GM12878 (cell line): Measurements from ENCODE around the gene KLK13. TPM values are rescaled to one million over a fixed set of nuclear protein-coding genes. Genes with fewer than 3 reads are reported as not detected.

Experiments used
- ATAC-seq: fragments of 200-7000 bp; cut with Tn5 transposase; 3 replicates; pipeline ENCODE4 v1.9.1; 2020; ENCODE audit warnings: mild to moderate bottlenecking, moderate library complexity
- BruUV-seq: library from RNA; stranded (reverse); fragments of 400-500 nt; replicated peaks from 2 replicates; lab custom pipeline; 2021; lab: Mats Ljungman, UMichigan
- CTCF ChIA-PET: fragments of 300-600 bp; sonication (Branson Sonifier 250); formaldehyde crosslinking; extraction: SDS; loops from one replicate; lab custom pipeline; 2021; ENCODE audit warnings: inconsistent platforms; lab: Yijun Ruan, JAX
- POLR2A ChIA-PET: fragments of 350-600 bp; formaldehyde crosslinking; extraction: SDS; loops from one replicate; lab custom pipeline; 2021; ENCODE audit warnings: inconsistent platforms; lab: Charles Lee
- RAD21 ChIA-PET: fragments of 300-600 bp; sonication (Branson Sonifier 250); formaldehyde crosslinking; loops from one replicate; lab custom pipeline; 2023; ENCODE audit warnings: antibody characterized with exemption; ENCODE audit not compliant: unreplicated experiment; lab: Charles Lee
- SMC1A ChIA-PET: fragments of 300-600 bp; sonication (Branson Sonifier 250); formaldehyde crosslinking; loops from one replicate; lab custom pipeline; 2023; ENCODE audit not compliant: unreplicated experiment, uncharacterized antibody; lab: Charles Lee
- DNase-seq: peaks from one replicate; pipeline ENCODE4 v3.0.0-alpha.2; 2011; ENCODE audit warnings: low read depth, low spot score
- FAIRE-seq: peaks from 3 replicates; lab custom pipeline; 2011; peaks lifted over from hg19 to GRCh38; lab: Jason Lieb, UNC
- H2AFZ ChIP-seq: 2 replicates; pipeline ENCODE4 v1.6.0; 2011; ENCODE audit warnings: low read depth, low read length, control low read depth; ENCODE audit not compliant: control insufficient read depth
- H3K27ac ChIP-seq: 2 replicates; pipeline ENCODE4 v1.5.1; 2011; ENCODE audit warnings: control low read depth; ENCODE audit not compliant: control insufficient read depth, insufficient read depth
- H3K27me3 ChIP-seq, 2 experiments: replicated peaks in 1 of 2; 2 replicates each; pipeline versions ENCODE4 v1.6.0 to v1.6.1; 2011; ENCODE audit warnings: low read length in 1 of 2; ENCODE audit not compliant: control insufficient read depth in 2 of 2, insufficient read depth in 2 of 2
- H3K36me3 ChIP-seq, 2 experiments: 2 replicates each; pipeline ENCODE4 v1.5.1; 2011; ENCODE audit warnings: low read length in 1 of 2; ENCODE audit not compliant: control insufficient read depth in 2 of 2, insufficient read depth in 2 of 2
- H3K4me1 ChIP-seq: 2 replicates; pipeline ENCODE4 v1.6.1; 2011; ENCODE audit warnings: mild to moderate bottlenecking, low read length, moderate library complexity, mixed read lengths; ENCODE audit not compliant: control insufficient read depth, insufficient read depth
- H3K4me2 ChIP-seq: 2 replicates; pipeline ENCODE4 v1.6.0; 2011; ENCODE audit warnings: control low read depth; ENCODE audit not compliant: control insufficient read depth, insufficient read depth
- H3K4me3 ChIP-seq: fragments of 200-600 bp; sonication (generic); 2 replicates; pipeline ENCODE4 v1.5.1; 2016
- H3K79me2 ChIP-seq: 2 replicates; pipeline ENCODE4 v1.6.0; 2011; ENCODE audit warnings: low read length; ENCODE audit not compliant: control insufficient read depth, insufficient read depth
- H3K9ac ChIP-seq: 2 replicates; pipeline ENCODE4 v1.8.0; 2011; ENCODE audit warnings: low read length, control low read depth, mixed read lengths; ENCODE audit not compliant: control insufficient read depth, insufficient read depth
- H3K9me3 ChIP-seq: replicated peaks from 3 replicates; pipeline ENCODE4 v1.5.1; 2011; ENCODE audit warnings: mild to moderate bottlenecking, low read length; ENCODE audit not compliant: control insufficient read depth, insufficient read depth
- H4K20me1 ChIP-seq: 2 replicates; pipeline ENCODE4 v1.6.0; 2011; ENCODE audit not compliant: control insufficient read depth, insufficient read depth
- BRCA1 ChIP-seq: IDR thresholded peaks from 2 replicates; pipeline ENCODE4 v1.6.1; 2011; ENCODE audit warnings: low read depth, low read length, improper control_type of control experiment
- CBFB ChIP-seq: IDR thresholded peaks from 2 replicates; pipeline ENCODE4 v1.6.1; 2016; ENCODE audit warnings: antibody characterized with exemption, low read depth
- ETV6 ChIP-seq, 2 experiments: fragments of 450-650 bp in 1 of 2; IDR thresholded peaks in 1 of 2; conservative IDR thresholded peaks in 1 of 2; 2 replicates each; pipeline ENCODE4 v1.6.1; 2014; ENCODE audit warnings: antibody characterized with exemption in 1 of 2, borderline replicate concordance in 1 of 2, low read depth in 1 of 2, mild to moderate bottlenecking in 1 of 2, moderate library complexity in 1 of 2
- IRF4 ChIP-seq: IDR thresholded peaks from 2 replicates; pipeline ENCODE4 v1.6.1; 2011; ENCODE audit warnings: low read depth, low read length
- JUND ChIP-seq: IDR thresholded peaks from 2 replicates; pipeline ENCODE4 v1.6.1; 2012; ENCODE audit warnings: low read depth, mild to moderate bottlenecking, low read length, improper control_type of control experiment, moderate library complexity
- KAT2A ChIP-seq: conservative IDR thresholded peaks from 2 replicates; pipeline ENCODE4 v1.6.1; 2011; ENCODE audit warnings: low read depth, low read length; ENCODE audit not compliant: control insufficient read depth
- NFXL1 ChIP-seq: fragments of 450-650 bp; IDR thresholded peaks from 2 replicates; pipeline ENCODE4 v1.6.1; 2017; ENCODE audit warnings: antibody characterized with exemption, mild to moderate bottlenecking, borderline replicate concordance
- PKNOX1 ChIP-seq: fragments of 450-650 bp; IDR thresholded peaks from 2 replicates; pipeline ENCODE4 v1.6.1; 2016; ENCODE audit warnings: mild to moderate bottlenecking
- SP1 ChIP-seq: IDR thresholded peaks from one replicate; pipeline ENCODE4 v1.6.1; 2011; ENCODE audit warnings: low read depth, low read length
- SPI1 ChIP-seq: IDR thresholded peaks from 2 replicates; pipeline ENCODE4 v1.6.1; 2011; ENCODE audit warnings: low read depth, mild to moderate bottlenecking, low read length, moderate library complexity, borderline replicate concordance; ENCODE audit not compliant: insufficient read depth
- TCF7 ChIP-seq: IDR thresholded peaks from 2 replicates; pipeline ENCODE4 v1.6.1; 2014; ENCODE audit warnings: antibody characterized with exemption, borderline replicate concordance
- USF1 ChIP-seq: IDR thresholded peaks from 2 replicates; pipeline ENCODE4 v1.6.1; 2011; ENCODE audit warnings: borderline replicate concordance, low read depth, mild to moderate bottlenecking, moderate library complexity, mixed read lengths, low read length; ENCODE audit not compliant: insufficient read depth; ENCODE audit errors: extremely low read length
- ZBTB33 ChIP-seq: fragments of 450-650 bp; IDR thresholded peaks from 2 replicates; pipeline ENCODE4 v1.6.1; 2017; ENCODE audit warnings: mild to moderate bottlenecking
- ZNF207 ChIP-seq: fragments of 450-650 bp; IDR thresholded peaks from 2 replicates; pipeline ENCODE4 v1.6.1; 2014; ENCODE audit warnings: antibody characterized with exemption, mild to moderate bottlenecking, borderline replicate concordance
- ZNF217 ChIP-seq: fragments of 450-650 bp; IDR thresholded peaks from 2 replicates; pipeline ENCODE4 v1.6.1; 2017; ENCODE audit warnings: antibody characterized with exemption, mild to moderate bottlenecking
- WGBS: methylation state at CpG from one replicate; pipeline ENCODE4 v1.1.6; 2016; ENCODE audit warnings: low lambda C conversion rate; ENCODE audit not compliant: insufficient replicate concordance, insufficient coverage; ENCODE audit errors: missing lambda C conversion rate; 5-methylcytosine and 5-hydroxymethylcytosine counted together
- in situ Hi-C: fragments of 300-500 bp; cut with MboI; formaldehyde crosslinking; loops from 9 replicates; pipeline ENCODE4 v1.14.3; 2018; ENCODE audit warnings: mixed read lengths
- intact Hi-C: fragments of 100-400 bp; cut with micrococcal nuclease; formaldehyde crosslinking; loops from one replicate; pipeline ENCODE4 v1.14.2; 2022; ENCODE audit not compliant: unreplicated experiment
- polyA plus RNA-seq, 11 experiments: library from polyadenylated mRNA; depleted of rRNA in 4 of 11; unstranded in 6 of 11; stranded (reverse) in 5 of 11; fragments of >200 nt; fragmentation: Nextera tagmentation in 4 of 11; fragmentation: Illumina TruSeq in 1 of 11; extraction: Ambion mirVana in 4 of 11; extraction: Trizol in 1 of 11; gene quantifications; 1 replicate in 1 of 11; 2 replicates in 10 of 11; pipeline versions ENCODE4 v1.2.1 to v1.2.3, GENCODE V29; 2011 to 2016; ENCODE audit warnings: inconsistent platforms in 2 of 11, missing spikeins in 2 of 11, low read depth in 1 of 11
- total RNA-seq, 4 experiments: library from RNA; depleted of rRNA in 3 of 4; stranded (reverse); fragments of >200 nt in 3 of 4; fragmentation: Illumina TruSeq in 1 of 4; extraction: Trizol in 1 of 4; gene quantifications; 2 replicates each; pipeline versions ENCODE4 v1.2.1 to v1.2.3, GENCODE V29; 2013 to 2021

KLK13 gene
- total and polyA plus RNA-seq, 10 of the 15 experiments (the other 5 are each of a cell fraction or from before 2014, with no cell fraction given), result not detected

- DNase-seq, result no peak
- Histone ChIP-seq H3K4me3 (no peak overlapping the region), H3K9me3 (no peaks in the 10 kb centered on the region), H3K79me2 (no peaks in the 10 kb centered on the region), H3K4me1 (no peaks in the 10 kb centered on the region), H3K27me3 (no peaks in the 10 kb centered on the region; a peak in 1 of 4 replicates), H3K27ac (no peak overlapping the region), H3K4me2 (no peak overlapping the region), H2AFZ (no peak overlapping the region), H3K9ac (no peak overlapping the region), H4K20me1 (no peaks in the 10 kb centered on the region), H3K36me3 (no peaks in the 10 kb centered on the region)
- in situ Hi-C loops, result no loop called here
- no TSS peak for BruUV-seq
- ATAC-seq, result no peak
- SMC1A ChIA-PET, result no interaction called here
- CTCF ChIA-PET, result no interaction called here
- intact Hi-C loops, result no loop called here
- RAD21 ChIA-PET, result no interaction called here
- 0% methylated on average over 1 of the region's 1 CpG for WGBS
- no peak for FAIRE-seq
- TF ChIP-seq ETV6 (conservative IDR thresholded peaks at IDR 0.05 in 1 of 2, IDR thresholded peaks at IDR 0.05 in 1 of 2; ENCODE audit: borderline replicate concordance in 1 of 2, low read depth in 1 of 2) (no peak), ZNF207 (no peak), SPI1 (no peak), JUND (no peak), ZNF217 (no peak), NFXL1 (no peak)
- POLR2A ChIA-PET, result no interaction called here
Measured at GRCh38 chr19:51060973-51061372, 3.9 kb downstream of the KLK13 start.

- no peak overlapping the region for H2AFZ ChIP-seq
- ATAC-seq (no peak), FAIRE-seq (no peak), DNase-seq (no peak)
- no peak overlapping the region for H3K4me2 ChIP-seq
- H4K20me1 ChIP-seq, result no peaks in the 10 kb centered on the region
- ChIA-PET RAD21 (no interaction called here), POLR2A (no interaction called here), CTCF (no interaction called here), SMC1A (no interaction called here)
- H3K9me3 ChIP-seq, result no peaks in the 10 kb centered on the region
- H3K4me3 ChIP-seq, result no peak overlapping the region
- WGBS, result 31% methylated on average over 4 of the region's 4 CpGs
- no peaks in the 10 kb centered on the region for H3K36me3 ChIP-seq
- H3K9ac ChIP-seq, result no peak overlapping the region
- no peaks in the 10 kb centered on the region for H3K79me2 ChIP-seq
- in situ Hi-C loops, result no loop called here
- H3K27ac ChIP-seq, result no peak overlapping the region
- H3K4me1 ChIP-seq, result no peaks in the 10 kb centered on the region
- no TSS peak for BruUV-seq
- intact Hi-C loops, result no loop called here
- no peaks in the 10 kb centered on the region for H3K27me3 ChIP-seq
- TF ChIP-seq IRF4 (no peak), KAT2A (no peak), USF1 (no peak), PKNOX1 (no peak), TCF7 (no peak), SP1 (no peak), CBFB (no peak), ZBTB33 (no peak), BRCA1 (no peak)
Measured at GRCh38 chr19:51060336-51060735, 4.6 kb downstream of the KLK13 start.
